Aortic smooth muscle cell (primary cell): ENCODE measurements around the gene GLYR1. TPM values are rescaled to one million over a fixed set of nuclear protein-coding genes. Genes with fewer than 3 reads are reported as not detected.

Experiments
- total RNA-seq: library from RNA; depleted of rRNA; stranded (reverse); fragments of >200 nt; gene quantifications from 2 replicates; pipeline ENCODE4 v1.2.3, GENCODE V29; 2014

GLYR1 gene
- total RNA-seq, result 43.9 and 52.4 TPM in 2 replicates

GRCh38 chr16:4846901-4847773, at the start of gene GLYR1, which contains the start of gene UBN1:
GLYR1 (minus strand) TSS chr16:4847288; CDS start chr16:4847265, 23 bp downstream.
UBN1 (plus strand) TSS chr16:4847481; CDS start chr16:4852918, 5,437 bp downstream.

DNA sequence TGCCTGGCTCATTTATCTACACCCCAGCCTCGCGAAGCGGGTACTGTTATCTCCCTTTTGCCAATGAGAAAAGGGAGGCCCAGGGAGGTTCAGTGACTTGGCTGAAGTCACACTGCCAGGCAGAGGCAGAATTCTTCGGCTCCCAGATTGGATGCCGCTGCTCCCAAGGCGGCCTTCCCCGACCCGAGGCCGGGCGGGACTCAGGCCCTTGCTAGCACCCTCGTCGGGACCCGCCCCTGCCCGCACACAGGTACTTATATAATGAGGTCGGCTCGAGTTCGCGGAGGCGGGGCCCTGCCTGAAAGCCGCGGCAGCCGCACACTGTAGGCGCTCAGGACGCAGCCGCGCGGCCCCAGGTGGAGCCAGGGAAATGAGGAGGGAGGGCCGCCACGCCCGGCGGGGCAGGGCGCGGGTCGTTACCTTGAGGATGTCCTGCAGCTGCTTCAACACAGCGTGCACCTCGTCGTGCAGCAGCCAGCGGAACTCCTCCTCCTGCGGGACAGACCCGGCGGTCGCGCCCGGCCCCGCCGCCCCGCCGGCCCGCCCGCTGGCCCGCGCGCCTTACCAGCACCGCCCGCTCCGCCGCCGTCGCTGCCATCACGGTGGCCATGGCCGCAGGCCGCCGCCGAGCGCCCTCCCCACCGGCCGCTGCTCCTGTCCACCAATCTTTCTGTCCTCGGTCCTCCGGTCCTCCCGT, 45.0 kb downstream of the GLYR1 start, which contains the start of gene ROGDI:
ROGDI (minus strand) TSS at position 672 of the 697 bp plus-strand sequence; CDS start at position 610, 62 bp downstream.

DNA sequence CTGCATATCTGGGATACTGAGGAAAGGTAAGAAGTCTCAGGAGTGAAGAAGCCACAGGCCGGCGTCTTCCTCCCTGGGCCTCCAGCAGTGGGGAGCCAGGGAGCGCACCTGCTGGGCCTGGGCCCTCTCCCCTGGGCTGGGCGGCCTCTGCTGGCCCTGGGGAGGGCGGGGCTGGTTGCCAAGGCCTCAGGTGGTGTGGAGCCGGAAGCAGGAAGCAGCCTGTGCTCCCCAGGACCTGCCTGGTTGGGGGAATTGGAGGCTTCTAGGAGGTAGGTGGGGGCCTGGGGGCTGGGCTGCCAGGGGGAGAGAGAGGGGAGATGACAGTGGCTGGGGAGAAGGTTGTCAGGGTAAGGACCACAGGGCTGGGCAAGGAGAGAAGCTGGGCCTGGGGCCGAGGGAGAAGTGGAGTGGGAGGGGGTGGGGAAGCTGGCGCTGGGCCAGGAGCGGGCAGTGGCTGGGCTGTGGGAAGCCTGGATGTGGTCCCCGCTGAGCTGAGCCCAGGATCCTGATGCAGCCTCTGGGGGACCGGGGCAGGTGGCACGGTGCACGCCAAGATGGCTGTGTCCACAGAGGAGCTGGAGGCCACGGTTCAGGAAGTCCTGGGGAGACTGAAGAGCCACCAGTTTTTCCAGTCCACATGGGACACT, 51.8 kb downstream of the GLYR1 start, which contains the start of gene SMIM22:
SMIM22 (plus strand) TSS at position 189 of the 647 bp plus-strand sequence; CDS start at position 555, 366 bp downstream.

GRCh38 chr16:4787627-4788482, 59.2 kb downstream of the GLYR1 start, which contains the start of gene SEPTIN12:
SEPTIN12 (minus strand) TSS chr16:4788345; CDS start chr16:4787645, 700 bp downstream.

GRCh38 chr16:4766875-4767628, 80.0 kb downstream of the GLYR1 start, which contains the start of gene ZNF500:
ZNF500 (minus strand) TSS chr16:4767162; CDS start chr16:4765978, 1,184 bp downstream.

Other genes with a start within 250 kb of the GLYR1 start
- gene UBALD1, start 232.4 kb downstream of the GLYR1 start, total RNA-seq, result 3.2 TPM in 2 replicates
- 22.2 and 23.0 TPM in 2 replicates for gene MGRN1, start 222.5 kb downstream of the GLYR1 start, total RNA-seq
- gene NUDT16L1, start 153.7 kb downstream of the GLYR1 start, total RNA-seq, result 18.9 and 24.7 TPM in 2 replicates
- 19.4 and 21.8 TPM in 2 replicates for gene ANKS3, start 113.0 kb downstream of the GLYR1 start, total RNA-seq
- 1.1 and 1.3 TPM in 2 replicates for gene DNAAF8, start 112.8 kb downstream of the GLYR1 start, total RNA-seq
- gene ZNF500, start 80.1 kb downstream of the GLYR1 start, total RNA-seq, result 4.9 TPM in 2 replicates
- not detected in 2 replicates for gene SEPTIN12, start 58.9 kb downstream of the GLYR1 start, total RNA-seq
- gene SMIM22, start 51.9 kb downstream of the GLYR1 start, total RNA-seq, result not detected in 2 replicates
- gene ROGDI, start 44.7 kb downstream of the GLYR1 start, total RNA-seq, result 9.5 and 9.9 TPM in 2 replicates
- gene UBN1, start 193 bp upstream of the GLYR1 start, total RNA-seq, result 19.0 and 23.9 TPM in 2 replicates
- 12.2 and 15.2 TPM in 2 replicates for gene PPL, start 89.9 kb upstream of the GLYR1 start, total RNA-seq
- 0.13 and 0.19 TPM in 2 replicates for gene SEC14L5, start 111.0 kb upstream of the GLYR1 start, total RNA-seq
- 18.2 and 19.8 TPM in 2 replicates for gene NAGPA, start 186.6 kb upstream of the GLYR1 start, total RNA-seq
- 0.92 and 1.4 TPM in 2 replicates for gene C16orf89, start 218.7 kb upstream of the GLYR1 start, total RNA-seq
- 26.8 and 36.9 TPM in 2 replicates for gene ALG1, start 224.6 kb upstream of the GLYR1 start, total RNA-seq